GM13976 (cell line): ENCODE data around the gene JARID2.

Experiments
- DNase-seq: peaks from one replicate; pipeline ENCODE4 v3.0.0; 2012; ENCODE audit warnings: low spot score
- in situ Hi-C: fragments of 300-500 bp; cut with MboI; formaldehyde crosslinking; loops from one replicate; pipeline ENCODE4 v1.12.0; 2022; ENCODE audit warnings: low sequenced_read_pairs, mixed read lengths, inconsistent platforms; ENCODE audit not compliant: unreplicated experiment
- TF ChIP-seq, protein P1 (sequence below): IDR thresholded peaks from 2 replicates; pipeline ENCODE4 v1.5.1; 2012; ENCODE audit warnings: borderline replicate concordance, mild to moderate bottlenecking; ENCODE audit not compliant: insufficient read depth; ENCODE audit errors: extremely low read depth, missing control alignments, control extremely low read depth

Gene JARID2

DNA sequence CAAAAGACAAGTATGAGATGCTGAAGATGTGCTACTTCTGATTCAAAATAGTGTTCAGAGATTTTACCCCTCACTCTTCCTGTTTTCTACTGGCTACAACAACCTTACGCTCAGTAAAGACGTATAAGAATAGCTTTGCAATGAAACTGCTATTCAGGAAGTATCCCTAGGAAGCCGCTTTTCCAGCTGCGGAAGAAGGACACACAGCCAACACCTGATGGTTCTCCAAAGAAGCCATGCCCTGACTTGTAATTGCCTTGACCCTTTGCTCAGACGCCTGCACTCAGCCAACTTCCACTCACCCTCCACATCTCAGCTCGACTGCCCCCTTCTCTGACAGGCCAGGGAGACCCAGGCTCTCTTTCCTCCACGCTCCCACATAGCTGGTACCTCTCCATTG lies 305.4 kb downstream of the JARID2 start:
- in situ Hi-C loops, result no loop called here
- TF ChIP-seq, protein P1, sequence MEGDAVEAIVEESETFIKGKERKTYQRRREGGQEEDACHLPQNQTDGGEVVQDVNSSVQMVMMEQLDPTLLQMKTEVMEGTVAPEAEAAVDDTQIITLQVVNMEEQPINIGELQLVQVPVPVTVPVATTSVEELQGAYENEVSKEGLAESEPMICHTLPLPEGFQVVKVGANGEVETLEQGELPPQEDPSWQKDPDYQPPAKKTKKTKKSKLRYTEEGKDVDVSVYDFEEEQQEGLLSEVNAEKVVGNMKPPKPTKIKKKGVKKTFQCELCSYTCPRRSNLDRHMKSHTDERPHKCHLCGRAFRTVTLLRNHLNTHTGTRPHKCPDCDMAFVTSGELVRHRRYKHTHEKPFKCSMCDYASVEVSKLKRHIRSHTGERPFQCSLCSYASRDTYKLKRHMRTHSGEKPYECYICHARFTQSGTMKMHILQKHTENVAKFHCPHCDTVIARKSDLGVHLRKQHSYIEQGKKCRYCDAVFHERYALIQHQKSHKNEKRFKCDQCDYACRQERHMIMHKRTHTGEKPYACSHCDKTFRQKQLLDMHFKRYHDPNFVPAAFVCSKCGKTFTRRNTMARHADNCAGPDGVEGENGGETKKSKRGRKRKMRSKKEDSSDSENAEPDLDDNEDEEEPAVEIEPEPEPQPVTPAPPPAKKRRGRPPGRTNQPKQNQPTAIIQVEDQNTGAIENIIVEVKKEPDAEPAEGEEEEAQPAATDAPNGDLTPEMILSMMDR, result no peak
- DNase-seq, result no peak

GRCh38 chr6:15551798-15552197 lies 305.9 kb downstream of the JARID2 start:
- TF ChIP-seq, protein P1, result no peak
- no peak for DNase-seq
- in situ Hi-C loops, result no loop called here

DNA sequence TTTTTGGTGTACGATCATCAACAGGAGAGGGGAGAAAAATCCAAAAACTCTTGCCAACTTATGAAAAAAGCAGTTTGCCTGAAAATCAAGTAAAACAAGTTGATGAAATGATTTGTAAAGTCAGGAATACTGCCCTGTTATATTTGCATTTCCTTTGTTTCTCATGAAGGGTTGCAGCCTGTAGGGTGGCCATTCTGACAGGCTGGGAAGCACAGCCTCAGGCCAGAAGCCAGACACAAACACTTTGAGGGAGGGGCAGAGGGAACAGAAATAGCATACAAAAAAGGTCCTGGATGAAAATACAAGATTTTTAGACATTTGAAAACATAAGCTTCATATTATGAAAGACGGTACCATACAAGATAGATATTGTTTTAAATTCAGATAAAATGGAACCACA lies 307.2 kb downstream of the JARID2 start:
- no peak for DNase-seq
- in situ Hi-C loops, result no loop called here
- TF ChIP-seq, protein P1, result no peak

DNA sequence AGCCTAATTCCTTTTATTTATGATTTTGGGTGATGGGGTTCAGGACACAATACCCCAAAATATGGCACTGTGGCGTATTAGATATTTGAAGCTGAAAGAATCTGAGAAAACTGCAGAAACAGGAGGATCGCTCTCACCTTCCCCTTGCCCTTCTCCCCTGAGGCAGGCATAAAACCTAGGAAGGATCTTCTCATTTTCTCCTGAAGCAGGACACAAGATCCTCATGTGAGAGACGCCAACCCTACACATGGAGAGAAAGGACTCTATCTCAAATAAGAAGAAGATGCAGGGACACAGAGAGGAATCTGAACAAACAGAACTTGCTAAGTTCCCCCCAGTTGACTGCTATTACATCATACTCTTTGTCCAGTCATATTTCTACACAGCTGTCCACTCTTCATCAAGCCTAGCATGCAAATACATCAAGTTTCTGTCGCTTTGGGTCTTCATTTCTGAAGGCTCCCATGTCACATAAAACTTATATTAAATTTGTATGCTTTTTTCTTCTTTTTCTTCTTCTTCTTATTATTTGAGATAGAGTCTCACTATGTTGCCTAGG lies 307.9 kb downstream of the JARID2 start:
- TF ChIP-seq, protein P1, result no peak
- in situ Hi-C loops, result no loop called here
- no peak for DNase-seq

GRCh38 chr6:15554728-15555100 lies 308.8 kb downstream of the JARID2 start:
- TF ChIP-seq, protein P1, result no peak
- in situ Hi-C loops, result no loop called here
- DNase-seq, result no peak

GRCh38 chr6:15555101-15556038 lies 309.5 kb downstream of the JARID2 start:
- in situ Hi-C loops, result no loop called here
- DNase-seq, result no peak
- TF ChIP-seq, protein P1, result no peak

DNA sequence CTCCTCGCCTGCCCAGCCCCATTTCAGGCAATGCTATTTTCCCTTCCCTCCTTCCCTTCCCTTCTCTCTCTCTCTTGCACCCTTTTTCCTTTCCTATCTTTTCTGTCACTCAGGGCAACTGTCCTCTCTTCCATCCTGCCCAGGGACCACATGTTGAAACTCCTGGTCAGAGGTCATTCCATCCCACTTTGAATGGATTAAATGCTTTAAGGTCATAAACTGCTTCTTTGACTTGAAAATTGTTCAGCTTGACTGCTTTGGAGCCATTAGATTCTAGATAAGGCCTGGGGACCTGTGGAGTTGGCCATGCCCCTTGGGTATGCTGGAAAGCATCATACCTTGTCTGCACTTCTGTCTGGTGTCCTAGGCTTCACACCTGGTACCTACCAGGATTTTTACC lies 310.8 kb downstream of the JARID2 start:
- TF ChIP-seq, protein P1, result no peak
- no peak for DNase-seq
- in situ Hi-C loops, result no loop called here
